GM12872 (cell line): ENCODE measurements around the gene CHRND.

ENCODE experiments used
- CTCF ChIP-seq: IDR thresholded peaks from 3 replicates; pipeline ENCODE4 v1.5.1; 2011; ENCODE audit warnings: low read depth, mild to moderate bottlenecking, low read length, moderate library complexity; ENCODE audit not compliant: insufficient read depth

CHRND gene

GRCh38 chr2:232526372-232526941 lies 497 bp downstream of the CHRND start:
- no peak for TF ChIP-seq CTCF

DNA sequence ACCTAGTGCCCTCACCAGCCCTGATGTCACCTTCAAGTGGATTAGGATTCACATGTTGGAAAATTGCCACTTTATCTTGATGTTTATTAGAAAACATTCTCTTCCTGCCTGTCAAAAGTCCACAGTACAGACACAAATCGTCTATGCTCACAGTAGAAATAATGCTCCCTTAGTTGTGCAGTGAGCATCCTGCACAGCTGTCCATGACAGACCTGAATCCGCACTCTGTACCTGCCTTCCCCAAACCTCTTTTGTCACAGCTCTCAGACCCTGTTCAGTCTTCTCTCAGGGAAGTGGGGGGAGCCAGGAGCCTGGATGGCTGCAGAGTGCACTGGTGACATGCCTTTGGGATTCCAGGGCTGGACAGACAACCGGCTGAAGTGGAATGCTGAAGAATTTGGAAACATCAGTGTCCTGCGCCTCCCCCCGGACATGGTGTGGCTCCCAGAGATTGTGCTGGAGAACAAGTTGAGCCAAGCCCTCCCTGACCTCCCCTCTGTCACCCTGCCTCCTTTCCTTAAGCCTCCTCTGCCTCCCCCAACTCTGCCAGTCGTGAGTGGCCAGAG lies 2.0 kb downstream of the CHRND start:
- no peak for TF ChIP-seq CTCF

DNA sequence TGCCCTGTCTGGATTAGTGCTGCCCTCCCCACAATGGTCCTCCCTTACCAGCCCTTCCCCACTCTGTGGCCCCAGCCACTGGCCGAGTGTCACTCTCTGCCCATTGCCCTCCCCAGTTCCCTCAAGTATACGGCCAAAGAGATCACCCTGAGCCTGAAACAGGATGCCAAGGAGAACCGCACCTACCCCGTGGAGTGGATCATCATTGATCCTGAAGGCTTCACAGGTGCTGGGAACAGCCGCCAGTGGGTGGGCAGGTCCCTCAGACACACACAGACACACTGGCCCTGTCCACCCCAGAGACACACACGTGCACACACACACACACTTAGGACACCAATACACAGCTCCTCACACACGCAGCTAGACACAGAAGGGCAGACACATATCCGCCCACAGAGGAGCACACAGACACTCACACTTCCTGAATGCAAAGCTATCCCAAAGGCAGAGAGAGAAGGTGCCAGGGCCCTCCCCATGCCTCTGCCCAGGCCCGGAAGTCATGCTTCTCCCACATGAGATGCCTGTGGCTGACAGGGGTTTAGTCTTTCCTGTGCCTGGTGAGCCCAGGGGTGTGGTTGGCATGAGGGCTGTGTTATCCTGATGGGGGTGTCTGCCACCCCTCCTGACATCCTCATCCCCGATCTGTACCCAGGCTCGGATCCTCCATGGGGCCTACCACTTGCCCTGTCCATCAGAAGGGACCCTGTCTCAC lies 2.9 kb downstream of the CHRND start:
- no peak for TF ChIP-seq CTCF

GRCh38 chr2:232529806-232530547 lies 4.0 kb downstream of the CHRND start:
- TF ChIP-seq CTCF: no peak

DNA sequence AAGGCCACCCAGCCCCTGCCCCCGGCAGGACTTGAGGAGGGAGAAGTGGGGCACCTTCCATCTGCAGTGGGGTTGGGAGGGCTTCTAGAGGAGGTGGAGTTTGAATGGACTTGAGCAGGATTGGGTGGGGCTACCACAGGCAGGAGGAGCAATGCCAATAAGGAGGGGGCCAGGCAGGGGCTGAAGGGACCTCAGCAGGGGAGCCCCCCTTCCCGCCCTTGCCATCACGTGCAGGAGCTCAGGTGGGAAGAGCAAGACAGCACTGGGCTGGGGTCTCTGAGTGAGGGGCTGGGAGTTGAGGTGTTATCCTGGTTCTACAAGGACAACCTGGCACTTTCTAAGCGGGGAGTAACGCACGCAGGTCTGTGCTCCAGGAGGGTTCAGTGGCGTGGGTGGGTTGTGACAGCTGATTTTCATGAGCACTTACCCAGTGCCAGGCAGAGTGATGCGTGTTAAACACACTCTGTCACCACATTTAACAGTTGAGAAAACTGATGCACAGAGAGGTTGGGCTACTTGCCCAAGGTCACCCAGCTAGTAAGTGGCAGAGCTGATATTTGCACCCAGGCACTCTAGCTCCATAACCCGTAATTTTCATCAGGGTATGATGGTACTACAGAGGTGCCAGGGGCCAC lies 4.8 kb downstream of the CHRND start:
- no peak for TF ChIP-seq CTCF

DNA sequence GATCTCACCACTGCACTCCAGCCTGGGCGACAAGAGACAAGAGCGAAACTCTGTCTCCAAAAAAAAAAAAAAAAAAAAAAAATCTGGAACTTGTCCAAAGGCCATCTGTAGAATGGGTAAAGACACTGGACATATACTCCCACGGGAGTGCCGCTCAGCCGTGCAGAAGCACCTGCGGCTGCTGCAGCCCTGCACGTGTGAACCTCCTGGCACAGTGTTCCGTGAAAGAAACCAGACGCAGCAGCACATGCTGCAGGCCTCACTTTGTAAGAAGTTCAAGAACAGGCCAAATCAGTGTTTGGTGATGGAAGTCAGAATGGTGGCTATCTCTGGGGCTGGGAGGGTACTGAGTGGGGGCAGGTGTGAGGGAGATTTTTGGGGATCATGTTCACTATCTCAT lies 6.5 kb downstream of the CHRND start:
- TF ChIP-seq CTCF: no peak

DNA sequence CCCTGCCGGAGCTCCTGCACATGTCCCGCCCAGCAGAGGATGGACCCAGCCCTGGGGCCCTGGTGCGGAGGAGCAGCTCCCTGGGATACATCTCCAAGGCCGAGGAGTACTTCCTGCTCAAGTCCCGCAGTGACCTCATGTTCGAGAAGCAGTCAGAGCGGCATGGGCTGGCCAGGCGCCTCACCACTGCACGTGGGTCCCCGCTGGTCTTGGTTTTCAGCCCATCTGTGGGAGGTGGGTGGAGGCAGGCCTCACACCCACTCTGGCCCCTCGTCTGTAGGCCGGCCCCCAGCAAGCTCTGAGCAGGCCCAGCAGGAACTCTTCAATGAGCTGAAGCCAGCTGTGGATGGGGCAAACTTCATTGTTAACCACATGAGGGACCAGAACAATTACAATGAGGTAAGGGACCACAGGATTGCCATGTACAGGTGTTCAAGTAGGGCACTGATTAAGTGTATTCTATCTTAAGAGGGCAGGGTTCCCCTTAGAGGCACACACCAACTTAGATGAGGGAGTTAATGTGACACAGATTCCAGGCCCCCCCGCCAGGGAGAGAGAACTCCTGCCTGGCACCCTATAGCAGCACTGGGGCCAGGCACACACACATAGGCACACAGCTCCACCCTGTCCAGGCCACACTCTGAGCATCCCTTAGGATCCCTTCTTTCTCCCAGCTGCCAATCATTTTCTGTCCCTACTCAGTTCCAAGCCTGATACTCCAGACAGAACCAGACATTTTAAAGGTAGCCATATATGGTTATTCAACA lies 8.2 kb downstream of the CHRND start:
- no peak for TF ChIP-seq CTCF
